ENCODE results near the gene FRS3. TPM values are rescaled to one million over a fixed set of nuclear protein-coding genes. Genes with fewer than 3 reads are reported as not detected.
A peak's percentile ranks its signal among the peaks of the same experiment; 100 is the strongest.

Gene FRS3
- total and polyA plus RNA-seq, 2 of the 13 experiments (the other 11 are each of a cell fraction or from before 2014, with no cell fraction given): 3.0 to 7.4 TPM

DNA sequence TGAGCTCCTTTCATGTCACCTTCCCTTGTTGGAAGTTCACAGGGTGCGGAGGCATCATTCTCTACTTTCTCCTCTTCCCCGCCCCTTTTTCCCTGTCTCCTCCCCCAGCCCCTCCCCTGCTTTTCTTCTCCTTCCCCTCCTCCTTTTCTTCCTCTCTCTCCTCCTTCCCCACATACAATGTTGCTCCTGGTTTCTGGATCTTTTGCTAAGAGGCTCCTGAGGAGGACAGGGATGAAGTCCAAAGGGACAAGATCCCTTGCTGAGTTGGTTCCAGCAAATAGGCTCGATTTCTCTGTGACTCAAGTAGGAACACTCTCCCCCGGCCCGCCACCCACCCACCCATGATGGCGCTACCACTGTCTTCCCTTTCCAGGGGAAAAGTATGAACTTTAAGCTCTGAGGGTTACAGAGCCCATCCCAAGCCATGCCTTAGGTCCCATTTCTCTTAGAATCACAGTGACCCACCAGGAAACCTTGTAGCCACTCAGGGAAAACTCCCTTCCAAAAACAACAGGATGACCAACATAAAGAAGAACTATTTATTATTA is 43.4 kb downstream of the FRS3 start:
- no peaks in the 10 kb centered on the region for H4K20me1 ChIP-seq (ENCODE audit: insufficient read depth, low read length)
- POLR2A ChIA-PET: interaction anchor here (4.7 to 10.4 kb wide), 3 partner anchors 11 to 51 kb away, joined by 60 to 120 read pairs (median 112); partner anchors contain the start of genes PGC and TOMM6
- WGBS (ENCODE audit: low lambda C conversion rate): 91% methylated on average over 6 of the region's 6 CpGs
- peaks cover 71% of the 10 kb centered on the region for H3K4me1 ChIP-seq (ENCODE audit: insufficient read depth, low read length)
- no TSS peak for BruUV-seq (replicated peaks)
- CTCF ChIA-PET (ENCODE audit: low intra/inter-chr PET ratio, low total read pairs): interaction anchor here (1.0 to 3.0 kb wide), 4 partner anchors 40 to 51 kb away, joined by 5 to 44 read pairs (median 8); partner anchors contain the start of genes FRS3 and TOMM6
- H3K9me3 ChIP-seq (ENCODE audit: low read length): no peaks in the 10 kb centered on the region
- H3K27me3 ChIP-seq (ENCODE audit: control insufficient read depth in 1 of 2, insufficient read depth in 2 of 2, low read length in 2 of 2): no peaks in the 10 kb centered on the region; a peak in 1 of 5 replicates
- peaks cover 3% of the 10 kb centered on the region for H3K79me2 ChIP-seq (ENCODE audit: insufficient read depth, low read length)
- intact Hi-C loops (cut with micrococcal nuclease; ENCODE audit: unreplicated experiment): no loop called here
- H3K4me2 ChIP-seq (ENCODE audit: low read depth, low read length): peak overlapping the region; percentile 90
- FAIRE-seq: no peak
- 0 out of 2 replicates have a peak, but pooled peaks have one; percentile 4 for TF ChIP-seq ZNF772 (CRISPR knock-in tag; IDR thresholded peaks at IDR 0.05)
- TF ChIP-seq NAIF1 (CRISPR knock-in tag; IDR thresholded peaks at IDR 0.05; ENCODE audit: borderline replicate concordance): 0 out of 2 replicates have a peak, but pooled peaks have one; percentile 9
- TF ChIP-seq, protein P1, sequence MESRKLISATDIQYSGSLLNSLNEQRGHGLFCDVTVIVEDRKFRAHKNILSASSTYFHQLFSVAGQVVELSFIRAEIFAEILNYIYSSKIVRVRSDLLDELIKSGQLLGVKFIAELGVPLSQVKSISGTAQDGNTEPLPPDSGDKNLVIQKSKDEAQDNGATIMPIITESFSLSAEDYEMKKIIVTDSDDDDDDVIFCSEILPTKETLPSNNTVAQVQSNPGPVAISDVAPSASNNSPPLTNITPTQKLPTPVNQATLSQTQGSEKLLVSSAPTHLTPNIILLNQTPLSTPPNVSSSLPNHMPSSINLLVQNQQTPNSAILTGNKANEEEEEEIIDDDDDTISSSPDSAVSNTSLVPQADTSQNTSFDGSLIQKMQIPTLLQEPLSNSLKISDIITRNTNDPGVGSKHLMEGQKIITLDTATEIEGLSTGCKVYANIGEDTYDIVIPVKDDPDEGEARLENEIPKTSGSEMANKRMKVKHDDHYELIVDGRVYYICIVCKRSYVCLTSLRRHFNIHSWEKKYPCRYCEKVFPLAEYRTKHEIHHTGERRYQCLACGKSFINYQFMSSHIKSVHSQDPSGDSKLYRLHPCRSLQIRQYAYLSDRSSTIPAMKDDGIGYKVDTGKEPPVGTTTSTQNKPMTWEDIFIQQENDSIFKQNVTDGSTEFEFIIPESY (CRISPR knock-in tag; IDR thresholded peaks at IDR 0.05): peak; percentile 40; the same call in 1 of the 2 replicates
- TF ChIP-seq GATA4 (IDR thresholded peaks at IDR 0.05; ENCODE audit: borderline replicate concordance, low read depth): no peak
- TF ChIP-seq EED (CRISPR knock-in tag; IDR thresholded peaks at IDR 0.05): no peak
- TF ChIP-seq ZBTB21 (CRISPR knock-in tag; IDR thresholded peaks at IDR 0.05): 0 out of 2 replicates have a peak, but pooled peaks have one; percentile 4
- TF ChIP-seq REPIN1 (CRISPR knock-in tag; IDR thresholded peaks at IDR 0.05; ENCODE audit: borderline replicate concordance, low read depth): no peak
- no peak overlapping the region for H2AFZ ChIP-seq (ENCODE audit: low read length)
- DNase-seq (ENCODE audit: low spot score): no peak
- H3K4me3 ChIP-seq (replicated peaks in 1 of 3; ENCODE audit: insufficient read depth in 1 of 3, low read depth in 2 of 3, low read length in 3 of 3): peak overlapping the region in 2 of 3 experiments; percentile 51 to 76; a peak in 3 of 6 replicates
- peak overlapping the region; percentile 51 for H3K27ac ChIP-seq (ENCODE audit: extremely low read length, insufficient read depth, low read length)
- in situ Hi-C loops (cut with HindIII; ENCODE audit: extremely low pct_ligation_motif_present, low pct_unique_long_range_greater_than_20kb): loop anchor here (5.0 kb wide), 1 partner anchor 41 kb away; the partner anchor contains the start of gene FRS3
- no peak for ATAC-seq
- peak overlapping the region; percentile 51; the same call in 1 of the 2 replicates for H3K9ac ChIP-seq (ENCODE audit: insufficient read depth, low read depth, low read length)
- no peaks in the 10 kb centered on the region for H3K36me3 ChIP-seq (replicated peaks in 1 of 2; ENCODE audit: control insufficient read depth in 1 of 2, insufficient read depth in 2 of 2, low read length in 2 of 2)
